Right lobe of liver (tissue), 6 donors: ENCODE data around the gene CTCFL. TPM values are rescaled to one million over a fixed set of nuclear protein-coding genes. Genes with fewer than 3 reads are reported as not detected.

Experiments used
- ATAC-seq, 4 donors: fragments of 200-7000 bp; cut with Tn5 transposase; one replicate each; pipeline ENCODE4 v1.9.1; 2020; ENCODE audit warnings: mild to moderate bottlenecking in 4 of 4, moderate library complexity in 4 of 4
- DNase-seq, 3 donors: peaks; one replicate each; pipeline ENCODE4 v3.0.0-alpha.2; 2020
- H3K27ac ChIP-seq, 3 donors: fragments of 200-600 bp; one replicate each; pipeline ENCODE4 v1.8.0; 2022
- H3K27me3 ChIP-seq, 2 donors: fragments of 200-600 bp; one replicate each; pipeline ENCODE4 v1.8.0; 2022
- H3K36me3 ChIP-seq, 4 donors: fragments of 200-600 bp; sonication (generic) in 1 of 4; one replicate each; pipeline versions ENCODE4 v1.5.1 to v1.8.0; 2017 to 2022; ENCODE audit warnings: control low read depth in 1 of 4
- H3K4me1 ChIP-seq, 4 donors: fragments of 200-600 bp; sonication (generic) in 1 of 4; one replicate each; pipeline versions ENCODE4 v1.5.1 to v1.8.0; 2017 to 2022; ENCODE audit warnings: control low read depth in 1 of 4
- H3K4me3 ChIP-seq, 3 donors: fragments of 200-600 bp; one replicate each; pipeline ENCODE4 v1.8.0; 2022
- H3K9me3 ChIP-seq, 4 donors: fragments of 200-600 bp; sonication (generic) in 1 of 4; one replicate each; pipeline versions ENCODE4 v1.5.1 to v1.8.0; 2017 to 2022; ENCODE audit warnings: control low read depth in 1 of 4
- POLR2A ChIP-seq: fragments of 450-650 bp; IDR thresholded peaks from one replicate; pipeline ENCODE4 v1.6.1; 2017; ENCODE audit warnings: antibody characterized with exemption, mild to moderate bottlenecking
- WGBS: methylation state at CpG from one replicate; pipeline ENCODE4 v1.1.6; 2018; ENCODE audit warnings: low coverage, low lambda C conversion rate; ENCODE audit not compliant: insufficient coverage; ENCODE audit errors: missing lambda C conversion rate; 5-methylcytosine and 5-hydroxymethylcytosine counted together
- intact Hi-C, 2 donors: fragments of 100-400 bp; cut with DNase I; formaldehyde crosslinking; loops; one replicate each; pipeline versions ENCODE4 v1.11.2 to v1.14.1; 2022
- total RNA-seq, 6 experiments: library from RNA; depleted of rRNA in 2 of 6; stranded (reverse); fragments of >200 nt in 2 of 6; fragmentation: NEBNext Ultra II Directional in 3 of 6; extraction: Animal tissue kit (Norgen Biotek cat#: 25700) in 3 of 6; gene quantifications; one replicate each; pipeline versions ENCODE4 v1.1.0 to v1.2.4, GENCODE V29; 2016 to 2023
- TF ChIP-seq, protein P1 (sequence below), 4 donors: fragments of 200-600 bp in 3 of 4; fragments of 450-650 bp in 1 of 4; IDR thresholded peaks; one replicate each; pipeline versions ENCODE4 v1.5.1 to v1.8.0; 2016 to 2022; ENCODE audit warnings: antibody characterized with exemption in 4 of 4, mild to moderate bottlenecking in 2 of 4
- donor health status: DM: no; HTN: yes; CAD: no.
- donor health status: DM: no; HTN: no; CAD: no.
- donor health status: DM: no; HTN: no; CAD: no.
- donor health status: DM: no; HTN: yes; CAD: no.
- donor health status: DM: no; HTN: yes; CAD: no.

Gene CTCFL
- total RNA-seq, 6 experiments from 2014 or later = 0.09 to 0.50 (median 0.33) TPM; not detected in 2

DNA sequence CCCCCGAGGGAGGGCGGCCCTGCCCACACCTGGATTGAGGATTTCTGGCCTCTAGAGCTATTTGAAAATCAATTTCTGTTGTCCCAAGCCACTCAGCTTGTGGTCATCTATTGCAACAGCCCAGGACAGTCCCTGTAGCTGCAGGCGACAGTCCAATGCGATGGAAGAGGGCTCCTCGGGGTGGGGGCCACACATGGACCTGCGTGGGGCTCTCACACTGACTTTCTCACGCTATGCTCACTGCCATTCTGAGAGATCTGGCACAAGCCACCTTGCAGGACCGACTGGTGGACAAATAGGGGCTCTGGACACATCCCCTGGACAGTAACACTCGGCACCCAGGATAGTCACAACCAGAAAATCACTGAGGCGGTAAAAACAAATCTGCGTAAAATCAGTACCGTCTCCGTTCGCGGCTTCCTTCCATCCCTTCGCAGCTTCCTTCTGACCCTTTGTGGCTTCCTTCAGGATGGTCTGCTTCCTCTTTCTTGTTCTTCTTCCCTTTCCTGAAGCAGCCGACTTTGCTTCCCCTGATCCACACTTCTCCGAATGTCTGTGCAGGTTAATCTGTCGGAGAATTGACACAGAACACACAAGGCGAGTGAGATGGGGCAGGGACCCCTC, 21.8 kb downstream of the CTCFL start:
- no peak overlapping the region for H3K4me3 ChIP-seq
- no peaks in the 10 kb centered on the region for H3K9me3 ChIP-seq
- 29% methylated on average over 13 of the region's 20 CpGs for WGBS
- no peaks in the 10 kb centered on the region for H3K36me3 ChIP-seq
- no peaks in the 10 kb centered on the region for H3K27me3 ChIP-seq
- no peaks in the 10 kb centered on the region for H3K4me1 ChIP-seq
- no peak overlapping the region for H3K27ac ChIP-seq
- intact Hi-C loops = loop anchor here in 1 of 2 donors (5.0 kb wide), 1 partner anchor 126 kb away; no protein-coding TSS in a partner anchor
- DNase-seq = no peak
- TF ChIP-seq POLR2A = no peak
- TF ChIP-seq, protein P1, sequence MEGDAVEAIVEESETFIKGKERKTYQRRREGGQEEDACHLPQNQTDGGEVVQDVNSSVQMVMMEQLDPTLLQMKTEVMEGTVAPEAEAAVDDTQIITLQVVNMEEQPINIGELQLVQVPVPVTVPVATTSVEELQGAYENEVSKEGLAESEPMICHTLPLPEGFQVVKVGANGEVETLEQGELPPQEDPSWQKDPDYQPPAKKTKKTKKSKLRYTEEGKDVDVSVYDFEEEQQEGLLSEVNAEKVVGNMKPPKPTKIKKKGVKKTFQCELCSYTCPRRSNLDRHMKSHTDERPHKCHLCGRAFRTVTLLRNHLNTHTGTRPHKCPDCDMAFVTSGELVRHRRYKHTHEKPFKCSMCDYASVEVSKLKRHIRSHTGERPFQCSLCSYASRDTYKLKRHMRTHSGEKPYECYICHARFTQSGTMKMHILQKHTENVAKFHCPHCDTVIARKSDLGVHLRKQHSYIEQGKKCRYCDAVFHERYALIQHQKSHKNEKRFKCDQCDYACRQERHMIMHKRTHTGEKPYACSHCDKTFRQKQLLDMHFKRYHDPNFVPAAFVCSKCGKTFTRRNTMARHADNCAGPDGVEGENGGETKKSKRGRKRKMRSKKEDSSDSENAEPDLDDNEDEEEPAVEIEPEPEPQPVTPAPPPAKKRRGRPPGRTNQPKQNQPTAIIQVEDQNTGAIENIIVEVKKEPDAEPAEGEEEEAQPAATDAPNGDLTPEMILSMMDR (IDR thresholded peaks at IDR 0.05) = no peak
- ATAC-seq = peak in 2 of 4 donors; percentile 29 to 54

DNA sequence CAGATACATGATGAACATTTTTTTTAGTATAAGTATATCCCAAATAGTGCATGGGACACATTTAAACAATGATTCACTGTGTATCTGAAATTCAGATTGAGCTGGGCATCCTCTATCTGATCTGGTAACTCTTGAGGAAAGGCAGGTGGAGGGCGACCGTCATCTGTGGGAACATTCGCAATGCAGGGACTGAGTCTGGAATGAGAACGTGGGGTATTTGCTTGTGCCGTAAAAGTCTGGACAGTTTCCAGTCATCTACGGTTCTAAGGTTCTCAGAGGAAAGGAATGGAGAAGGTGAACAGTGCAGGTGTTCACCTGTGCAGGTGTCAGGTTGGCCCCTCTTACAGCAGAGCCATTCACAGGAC, 22.6 kb downstream of the CTCFL start:
- TF ChIP-seq, protein P1 (IDR thresholded peaks at IDR 0.05) = no peak
- no peak for TF ChIP-seq POLR2A
- Histone ChIP-seq H3K36me3 (no peaks in the 10 kb centered on the region), H3K27ac (no peak overlapping the region), H3K4me1 (no peaks in the 10 kb centered on the region), H3K4me3 (no peak overlapping the region), H3K27me3 (no peaks in the 10 kb centered on the region), H3K9me3 (no peaks in the 10 kb centered on the region)
- intact Hi-C loops = loop anchor here in 1 of 2 donors (5.0 kb wide), 1 partner anchor 125 kb away; no protein-coding TSS in a partner anchor
- WGBS = 50% methylated on average over 2 of the region's 6 CpGs
- ATAC-seq (no peak), DNase-seq (no peak)

DNA sequence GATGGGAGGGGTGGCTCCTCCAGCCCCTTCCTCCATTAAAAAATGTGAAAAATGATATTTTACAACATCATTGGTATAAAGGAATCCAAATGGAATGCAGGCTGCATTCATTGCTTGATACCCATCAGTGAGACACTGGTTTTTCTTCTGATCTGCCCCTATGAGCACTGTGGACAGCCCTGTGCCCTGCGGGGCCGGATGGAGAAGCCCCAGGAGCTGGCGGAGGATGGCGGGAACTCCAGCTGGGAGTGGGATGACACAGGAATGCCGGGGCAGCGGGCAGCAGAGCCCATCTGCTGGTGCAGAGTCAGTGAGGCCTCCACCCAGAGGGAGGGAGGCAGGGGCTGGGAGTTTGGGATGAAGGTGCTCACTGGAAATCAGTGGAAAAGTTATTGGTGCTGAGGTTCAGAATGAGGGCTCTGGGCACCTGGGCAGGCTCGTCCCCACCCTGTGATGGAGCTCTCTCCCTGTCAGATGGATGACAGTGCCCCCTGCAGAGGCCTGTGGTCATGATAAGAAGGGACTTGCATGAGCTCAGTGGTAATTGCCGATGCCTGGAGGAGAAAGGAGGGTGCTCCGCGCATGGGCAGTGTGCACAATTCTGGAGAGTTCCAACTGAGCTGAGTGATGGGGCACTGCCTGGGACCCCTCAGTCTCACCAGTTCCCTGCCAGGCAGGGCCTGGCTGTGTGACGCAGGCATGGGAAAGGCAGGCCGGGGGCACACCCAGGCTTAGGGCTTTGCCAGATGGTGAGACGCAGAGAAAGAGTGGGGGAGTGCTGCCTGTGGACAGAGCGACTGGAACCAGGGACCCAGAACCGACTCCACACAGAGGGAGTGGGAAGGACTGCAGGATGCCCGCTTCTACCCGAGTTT, 23.2 kb downstream of the CTCFL start:
- H3K27ac ChIP-seq = no peak overlapping the region
- H3K9me3 ChIP-seq = no peaks in the 10 kb centered on the region
- no peaks in the 10 kb centered on the region for H3K4me1 ChIP-seq
- WGBS = 76% methylated on average over 11 of the region's 17 CpGs
- no peaks in the 10 kb centered on the region for H3K36me3 ChIP-seq
- no peaks in the 10 kb centered on the region for H3K27me3 ChIP-seq
- no peak for TF ChIP-seq POLR2A
- TF ChIP-seq, protein P1 (IDR thresholded peaks at IDR 0.05) = no peak
- DNase-seq (no peak), ATAC-seq (no peak)
- H3K4me3 ChIP-seq = no peak overlapping the region
- intact Hi-C loops = loop anchor here in 1 of 2 donors (5.0 kb wide), 1 partner anchor 124 kb away; no protein-coding TSS in a partner anchor

DNA sequence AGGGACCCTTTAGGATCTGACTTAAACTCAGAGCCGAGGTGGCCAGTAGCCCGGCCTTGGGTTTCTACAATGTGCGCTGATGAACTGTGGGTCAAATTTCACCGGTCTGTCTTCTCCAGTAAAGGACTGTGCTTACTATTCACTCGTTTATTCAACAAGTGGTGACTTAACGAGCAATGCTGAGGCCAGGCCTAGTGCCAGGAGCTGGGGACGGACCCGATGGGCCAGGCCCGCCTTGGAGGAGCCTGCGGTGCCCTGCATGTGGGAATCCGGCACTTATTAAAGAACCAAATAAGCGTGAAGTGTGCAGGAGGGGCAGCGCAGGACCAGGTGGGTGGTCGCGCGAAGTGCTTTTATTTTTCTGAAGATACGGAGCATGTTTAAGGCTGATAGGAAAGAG, 24.0 kb downstream of the CTCFL start:
- DNase-seq (no peak), ATAC-seq (no peak)
- Histone ChIP-seq H3K4me3 (no peak overlapping the region), H3K27me3 (no peaks in the 10 kb centered on the region), H3K9me3 (no peaks in the 10 kb centered on the region), H3K4me1 (no peaks in the 10 kb centered on the region), H3K36me3 (no peaks in the 10 kb centered on the region), H3K27ac (no peak overlapping the region)
- intact Hi-C loops = loop anchor here in 1 of 2 donors (5.0 kb wide), 1 partner anchor 124 kb away; no protein-coding TSS in a partner anchor
- TF ChIP-seq, protein P1 (IDR thresholded peaks at IDR 0.05) = no peak
- no peak for TF ChIP-seq POLR2A
- 65% methylated on average over 7 of the region's 17 CpGs for WGBS
